SU-DHL-6 (cell line): Measurements from ENCODE around the gene MRTFB.

Experiments
- H2AFZ ChIP-seq: fragments of 200-600 bp; sonication (generic); 2 replicates; pipeline ENCODE4 v1.6.1; 2014; ENCODE audit warnings: low read depth, mild to moderate bottlenecking, moderate library complexity, mixed read lengths, antibody characterized with exemption, low read length; ENCODE audit not compliant: severe bottlenecking
- H3F3A ChIP-seq: fragments of 200-600 bp; shearing (Covaris generic); 2 replicates; pipeline ENCODE4 v1.6.0; 2016; ENCODE audit warnings: antibody characterized with exemption, mild to moderate bottlenecking; ENCODE audit not compliant: insufficient read depth
- H3K27ac ChIP-seq: fragments of 200-600 bp; sonication (generic); 2 replicates; pipeline ENCODE4 v1.5.1; 2016; ENCODE audit warnings: low read depth, mild to moderate bottlenecking, low read length, moderate library complexity, mixed read lengths
- H3K27me3 ChIP-seq: fragments of 200-600 bp; sonication (generic), shearing (Covaris generic); 2 replicates; pipeline ENCODE4 v1.6.0; 2014; ENCODE audit warnings: mild to moderate bottlenecking, low read length
- H3K36me3 ChIP-seq: fragments of 200-600 bp; sonication (generic); 2 replicates; pipeline ENCODE4 v1.6.1; 2014; ENCODE audit warnings: mild to moderate bottlenecking, low read length, mixed read lengths
- H3K4me2 ChIP-seq: fragments of 300-600, 200-600 bp; shearing (Covaris generic), sonication (generic); 2 replicates; pipeline ENCODE4 v1.6.0; 2014; ENCODE audit warnings: low read length, low read depth, mild to moderate bottlenecking; ENCODE audit not compliant: poor library complexity, severe bottlenecking
- H3K4me3 ChIP-seq: fragments of 200-600 bp; sonication (generic); 2 replicates; pipeline ENCODE4 v1.5.1; 2014; ENCODE audit warnings: antibody characterized with exemption, low read length, mild to moderate bottlenecking, mixed read lengths; ENCODE audit not compliant: insufficient read depth, poor library complexity, severe bottlenecking
- H3K79me2 ChIP-seq: fragments of 200-600 bp; sonication (generic); 2 replicates; pipeline ENCODE4 v1.6.1; 2014; ENCODE audit warnings: mild to moderate bottlenecking, low read length, moderate library complexity; ENCODE audit not compliant: insufficient read depth
- H3K9ac ChIP-seq: fragments of 200-600 bp; sonication (generic); 2 replicates; pipeline ENCODE4 v1.7.0; 2014; ENCODE audit warnings: mild to moderate bottlenecking, low read length
- H3K9me2 ChIP-seq: fragments of 200-600 bp; sonication (generic); replicated peaks from 2 replicates; pipeline ENCODE4 v1.6.1; 2014; ENCODE audit warnings: low read length; ENCODE audit not compliant: insufficient read depth
- H3K9me3 ChIP-seq: fragments of 200-600 bp; sonication (generic); 2 replicates; pipeline ENCODE4 v1.6.1; 2014; ENCODE audit warnings: low read length, mixed read lengths; ENCODE audit not compliant: insufficient read depth
- H4K20me1 ChIP-seq: fragments of 200-600 bp; sonication (generic); 2 replicates; pipeline ENCODE4 v1.6.1; 2014; ENCODE audit warnings: low read depth, mild to moderate bottlenecking, antibody characterized with exemption, low read length, moderate library complexity, mixed read lengths
- CTCF ChIP-seq: fragments of 200-600 bp; sonication (generic); IDR thresholded peaks from one replicate; pipeline ENCODE4 v1.5.1; 2017; ENCODE audit warnings: antibody characterized with exemption, mild to moderate bottlenecking, low read length, moderate library complexity; ENCODE audit not compliant: insufficient read depth, poor library complexity, severe bottlenecking
- EZH2phosphoT487 ChIP-seq: fragments of 200-600 bp; sonication (generic), shearing (Covaris generic); conservative IDR thresholded peaks from 2 replicates; pipeline ENCODE4 v1.6.1; 2018; ENCODE audit warnings: mild to moderate bottlenecking, antibody characterized with exemption, low read length, moderate library complexity, mixed read lengths

MRTFB gene

GRCh38 chr16:14175086-14175485 is 104.0 kb downstream of the MRTFB start:
- H3K27ac ChIP-seq, result no peak overlapping the region
- H2AFZ ChIP-seq, result no peak overlapping the region
- no peaks in the 10 kb centered on the region for H3F3A ChIP-seq
- no peak overlapping the region for H3K9ac ChIP-seq
- H3K4me2 ChIP-seq, result no peak overlapping the region
- no peaks in the 10 kb centered on the region for H4K20me1 ChIP-seq
- no peaks in the 10 kb centered on the region for H3K27me3 ChIP-seq
- TF ChIP-seq CTCF (no peak), EZH2phosphoT487 (no peak)
- no peak overlapping the region for H3K4me3 ChIP-seq
- no peaks in the 10 kb centered on the region for H3K36me3 ChIP-seq
- no peaks in the 10 kb centered on the region for H3K9me3 ChIP-seq
- H3K79me2 ChIP-seq, result no peaks in the 10 kb centered on the region
- no peaks in the 10 kb centered on the region for H3K9me2 ChIP-seq

- no peak overlapping the region for H3K4me2 ChIP-seq
- H3K27ac ChIP-seq, result no peak overlapping the region
- H3K36me3 ChIP-seq, result no peaks in the 10 kb centered on the region
- H3K4me3 ChIP-seq, result no peak overlapping the region
- H3K79me2 ChIP-seq, result no peaks in the 10 kb centered on the region
- no peak overlapping the region for H2AFZ ChIP-seq
- H3K27me3 ChIP-seq, result no peaks in the 10 kb centered on the region
- no peak overlapping the region for H3K9ac ChIP-seq
- H4K20me1 ChIP-seq, result no peaks in the 10 kb centered on the region
- no peaks in the 10 kb centered on the region for H3F3A ChIP-seq
- H3K9me2 ChIP-seq, result no peaks in the 10 kb centered on the region
- TF ChIP-seq EZH2phosphoT487 (no peak), CTCF (no peak)
- H3K9me3 ChIP-seq, result no peaks in the 10 kb centered on the region
Measured at GRCh38 chr16:14177704-14178103, 106.6 kb downstream of the MRTFB start.

- TF ChIP-seq CTCF (no peak), EZH2phosphoT487 (no peak)
Measured at GRCh38 chr16:14179116-14179515, 108.0 kb downstream of the MRTFB start.

GRCh38 chr16:14180481-14180944 is 109.4 kb downstream of the MRTFB start:
- Histone ChIP-seq H3K9me2 (no peaks in the 10 kb centered on the region), H4K20me1 (no peaks in the 10 kb centered on the region), H3K79me2 (no peaks in the 10 kb centered on the region), H3K9ac (no peak overlapping the region), H3K27ac (no peak overlapping the region), H2AFZ (no peak overlapping the region), H3K36me3 (no peaks in the 10 kb centered on the region), H3K4me2 (no peak overlapping the region), H3K4me3 (no peak overlapping the region), H3K27me3 (no peaks in the 10 kb centered on the region), H3F3A (no peaks in the 10 kb centered on the region), H3K9me3 (no peaks in the 10 kb centered on the region)
- no peak for TF ChIP-seq EZH2phosphoT487
- no peak for TF ChIP-seq CTCF

More at GRCh38 chr16:14179116-14179515, 108.0 kb downstream of the MRTFB start:
- Histone ChIP-seq H2AFZ (no peak overlapping the region), H3K9me2 (no peaks in the 10 kb centered on the region), H3F3A (no peaks in the 10 kb centered on the region), H3K9ac (no peak overlapping the region), H3K79me2 (no peaks in the 10 kb centered on the region), H3K9me3 (no peaks in the 10 kb centered on the region), H3K27ac (no peak overlapping the region), H3K27me3 (no peaks in the 10 kb centered on the region), H3K4me2 (no peak overlapping the region), H4K20me1 (no peaks in the 10 kb centered on the region), H3K36me3 (no peaks in the 10 kb centered on the region), H3K4me3 (no peak overlapping the region)
